ENCODE measurements around the gene BHMT. TPM values are rescaled to one million over a fixed set of nuclear protein-coding genes. Genes with fewer than 3 reads are reported as not detected.

BHMT gene
- total RNA-seq, 1 experiment from 2014 or later: not detected

GRCh38 chr5:79112703-79113058 lies 1.1 kb downstream of the BHMT start:
- Histone ChIP-seq H3K36me3 (ENCODE audit: control insufficient read depth, insufficient read depth, low read length) (no peaks in the 10 kb centered on the region), H3K27ac (ENCODE audit: low read length) (no peak overlapping the region), H3K9me3 (ENCODE audit: control insufficient read depth, insufficient read depth, low read depth, low read length) (no peaks in the 10 kb centered on the region), H3K4me1 (ENCODE audit: control insufficient read depth, insufficient read depth, low read length) (no peaks in the 10 kb centered on the region), H3K4me3 (ENCODE audit: low read depth in 2 of 2, low read length in 2 of 2) (no peak overlapping the region), H3K27me3 (ENCODE audit: control insufficient read depth, insufficient read depth, low read length) (peaks cover 18% of the 10 kb centered on the region)
- in situ Hi-C loops (cut with HindIII; ENCODE audit: low pct_unique_long_range_greater_than_20kb, low sequenced_read_pairs): no loop called here
- intact Hi-C loops (cut with micrococcal nuclease; ENCODE audit: unreplicated experiment): loop anchor here (5.0 kb wide), 1 partner anchor 90 kb away; no protein-coding TSS in a partner anchor
- no TSS peak for BruUV-seq (replicated peaks)
- ChIA-PET POLR2A (no interaction called here), CTCF (no interaction called here)
- ATAC-seq: no peak
- TF ChIP-seq TCF7L2 (IDR thresholded peaks at IDR 0.05; ENCODE audit: low read depth, low read length): no peak
- no peak for TF ChIP-seq SIN3A (IDR thresholded peaks at IDR 0.05; ENCODE audit: borderline replicate concordance, insufficient read depth, low read depth, low read length)
- TF ChIP-seq, protein P1, sequence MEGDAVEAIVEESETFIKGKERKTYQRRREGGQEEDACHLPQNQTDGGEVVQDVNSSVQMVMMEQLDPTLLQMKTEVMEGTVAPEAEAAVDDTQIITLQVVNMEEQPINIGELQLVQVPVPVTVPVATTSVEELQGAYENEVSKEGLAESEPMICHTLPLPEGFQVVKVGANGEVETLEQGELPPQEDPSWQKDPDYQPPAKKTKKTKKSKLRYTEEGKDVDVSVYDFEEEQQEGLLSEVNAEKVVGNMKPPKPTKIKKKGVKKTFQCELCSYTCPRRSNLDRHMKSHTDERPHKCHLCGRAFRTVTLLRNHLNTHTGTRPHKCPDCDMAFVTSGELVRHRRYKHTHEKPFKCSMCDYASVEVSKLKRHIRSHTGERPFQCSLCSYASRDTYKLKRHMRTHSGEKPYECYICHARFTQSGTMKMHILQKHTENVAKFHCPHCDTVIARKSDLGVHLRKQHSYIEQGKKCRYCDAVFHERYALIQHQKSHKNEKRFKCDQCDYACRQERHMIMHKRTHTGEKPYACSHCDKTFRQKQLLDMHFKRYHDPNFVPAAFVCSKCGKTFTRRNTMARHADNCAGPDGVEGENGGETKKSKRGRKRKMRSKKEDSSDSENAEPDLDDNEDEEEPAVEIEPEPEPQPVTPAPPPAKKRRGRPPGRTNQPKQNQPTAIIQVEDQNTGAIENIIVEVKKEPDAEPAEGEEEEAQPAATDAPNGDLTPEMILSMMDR (IDR thresholded peaks at IDR 0.05): no peak
- TF ChIP-seq POLR2AphosphoS5 (IDR thresholded peaks at IDR 0.05; ENCODE audit: low read depth, low read length): no peak
- TF ChIP-seq REST (IDR thresholded peaks at IDR 0.05; ENCODE audit: insufficient read depth in 1 of 2, low read depth in 2 of 2, low read length in 1 of 2): no peak
- no peak for DNase-seq (ENCODE audit: low read depth, low spot score)

- ChIA-PET POLR2A (interaction anchor here (0.9 kb wide), 1 partner anchor 14 kb away, joined by 3 read pairs; no protein-coding TSS in a partner anchor), CTCF (interaction anchor here (0.6 kb wide), 1 partner anchor 81 kb away, joined by 3 read pairs; no protein-coding TSS in a partner anchor)
- TF ChIP-seq POLR2AphosphoS5 (IDR thresholded peaks at IDR 0.05; ENCODE audit: low read depth, low read length) (no peak), SIN3A (IDR thresholded peaks at IDR 0.05; ENCODE audit: borderline replicate concordance, insufficient read depth, low read depth, low read length) (no peak), TCF7L2 (IDR thresholded peaks at IDR 0.05; ENCODE audit: low read depth, low read length) (no peak), REST (IDR thresholded peaks at IDR 0.05; ENCODE audit: insufficient read depth in 1 of 2, low read depth in 2 of 2, low read length in 1 of 2) (no peak)
- TF ChIP-seq, protein P1 (IDR thresholded peaks at IDR 0.05): no peak
- no peaks in the 10 kb centered on the region for H3K36me3 ChIP-seq (ENCODE audit: control insufficient read depth, insufficient read depth, low read length)
- DNase-seq (ENCODE audit: low read depth, low spot score) (no peak), ATAC-seq (no peak)
- no TSS peak for BruUV-seq (replicated peaks)
- in situ Hi-C loops (cut with HindIII; ENCODE audit: low pct_unique_long_range_greater_than_20kb, low sequenced_read_pairs) (no loop called here), intact Hi-C loops (cut with micrococcal nuclease; ENCODE audit: unreplicated experiment) (no loop called here)
- H3K9me3 ChIP-seq (ENCODE audit: control insufficient read depth, insufficient read depth, low read depth, low read length): no peaks in the 10 kb centered on the region
- 0 out of 2 replicates have a peak, but pooled peaks cover 3% of the 10 kb centered on the region for H3K27me3 ChIP-seq (ENCODE audit: control insufficient read depth, insufficient read depth, low read length)
- no peak overlapping the region for H3K27ac ChIP-seq (ENCODE audit: low read length)
- no peak overlapping the region for H3K4me3 ChIP-seq (ENCODE audit: low read depth in 2 of 2, low read length in 2 of 2)
- H3K4me1 ChIP-seq (ENCODE audit: control insufficient read depth, insufficient read depth, low read length): no peaks in the 10 kb centered on the region
Observed at GRCh38 chr5:79119486-79119885, 7.9 kb downstream of the BHMT start.

Measured in Panc1 (cell line).